RCC 7860 (cell line): Measurements from ENCODE around the gene UBFD1.
"Not testable (repeated sequence)": the region's sequence is repeated elsewhere in the genome, so short reads cannot be mapped to it uniquely, and the experiment has no call there.

Source experiments
- DNase-seq: peaks from one replicate; pipeline ENCODE4 v3.0.0-alpha.2; 2015; ENCODE audit warnings: low spot score
- FAIRE-seq: peaks from 2 replicates; lab custom pipeline; 2012; peaks lifted over from hg19 to GRCh38; lab: Jason Lieb, UNC

Gene UBFD1

DNA sequence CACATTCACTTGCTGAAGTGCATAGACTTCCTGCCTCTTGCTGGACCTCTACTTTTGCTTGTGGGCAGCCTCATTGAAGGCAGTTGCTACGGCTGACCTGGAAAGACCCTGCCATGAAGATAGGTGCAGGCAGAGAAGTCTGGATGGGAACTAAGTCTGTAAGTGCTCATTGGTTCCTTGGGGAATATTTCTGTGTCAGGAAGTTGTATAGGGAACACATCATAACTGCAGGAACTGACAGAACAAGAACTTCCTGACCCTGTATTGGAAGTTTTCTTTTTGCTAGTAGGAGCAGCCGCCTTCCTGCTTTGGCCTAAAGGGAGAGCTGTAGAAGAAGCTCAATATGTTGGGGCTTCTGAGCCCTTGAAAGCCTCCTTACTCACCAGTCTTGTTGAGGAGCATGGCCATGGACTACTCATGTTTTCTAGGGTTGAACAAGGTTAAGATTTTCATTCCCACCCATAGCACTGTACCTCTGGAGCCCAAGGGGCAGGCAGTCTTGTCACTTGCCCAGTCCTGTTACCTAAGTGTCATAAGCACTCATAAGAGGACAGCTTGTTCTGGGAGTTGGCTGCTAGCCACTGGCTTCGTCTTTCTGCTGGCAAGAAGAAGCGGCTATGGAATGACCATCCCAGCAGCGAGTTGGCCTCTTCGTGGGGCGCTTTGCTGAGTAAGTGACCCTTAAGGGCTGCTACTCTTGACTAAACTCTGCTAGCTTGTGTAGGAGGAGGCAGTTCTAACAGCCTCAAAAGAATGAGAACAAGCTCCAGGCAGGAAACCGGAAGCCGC, 7.2 kb downstream of the UBFD1 start:
- DNase-seq: no peak
- no peak for FAIRE-seq

DNA sequence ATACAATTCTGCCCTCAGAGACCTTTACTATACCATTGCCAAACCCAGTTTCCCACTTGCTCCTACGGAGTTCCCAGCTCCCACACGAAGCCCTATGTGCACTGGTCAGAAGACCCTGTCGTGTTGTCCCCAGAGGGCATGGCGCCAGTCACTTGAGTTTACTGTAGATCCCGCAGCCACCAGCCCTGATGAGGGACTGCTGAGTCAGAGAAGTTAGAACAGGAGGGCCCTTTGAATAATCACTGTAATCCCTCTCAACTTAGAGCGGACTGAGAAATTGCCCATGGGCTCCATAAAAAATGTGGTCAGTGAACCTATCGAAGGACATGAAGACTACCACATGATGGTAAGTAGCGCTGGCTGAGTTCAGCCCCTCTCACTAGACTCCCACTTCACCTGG, 9.2 kb downstream of the UBFD1 start:
- FAIRE-seq (no peak), DNase-seq (no peak)

DNA sequence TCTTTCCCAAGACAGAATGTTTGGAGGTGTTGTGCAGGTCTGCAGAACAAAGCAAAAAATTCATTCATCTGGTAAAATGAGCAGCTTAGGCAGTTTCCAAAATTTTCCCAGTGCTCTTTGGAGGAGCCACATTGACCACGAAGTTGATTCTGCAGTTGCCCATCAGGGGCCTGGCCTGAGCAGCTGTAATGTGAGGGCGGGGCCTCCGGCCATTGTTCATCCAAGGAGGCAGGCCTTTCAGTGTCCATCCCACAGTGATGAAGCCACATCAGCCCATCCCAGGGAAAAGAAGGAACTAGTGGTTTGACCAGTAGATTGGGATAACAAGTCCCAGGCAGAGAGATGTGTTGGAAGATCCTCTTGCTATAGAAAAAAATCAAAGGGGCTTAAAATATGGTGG, 10.1 kb downstream of the UBFD1 start:
- DNase-seq (no peak), FAIRE-seq (no peak)

DNA sequence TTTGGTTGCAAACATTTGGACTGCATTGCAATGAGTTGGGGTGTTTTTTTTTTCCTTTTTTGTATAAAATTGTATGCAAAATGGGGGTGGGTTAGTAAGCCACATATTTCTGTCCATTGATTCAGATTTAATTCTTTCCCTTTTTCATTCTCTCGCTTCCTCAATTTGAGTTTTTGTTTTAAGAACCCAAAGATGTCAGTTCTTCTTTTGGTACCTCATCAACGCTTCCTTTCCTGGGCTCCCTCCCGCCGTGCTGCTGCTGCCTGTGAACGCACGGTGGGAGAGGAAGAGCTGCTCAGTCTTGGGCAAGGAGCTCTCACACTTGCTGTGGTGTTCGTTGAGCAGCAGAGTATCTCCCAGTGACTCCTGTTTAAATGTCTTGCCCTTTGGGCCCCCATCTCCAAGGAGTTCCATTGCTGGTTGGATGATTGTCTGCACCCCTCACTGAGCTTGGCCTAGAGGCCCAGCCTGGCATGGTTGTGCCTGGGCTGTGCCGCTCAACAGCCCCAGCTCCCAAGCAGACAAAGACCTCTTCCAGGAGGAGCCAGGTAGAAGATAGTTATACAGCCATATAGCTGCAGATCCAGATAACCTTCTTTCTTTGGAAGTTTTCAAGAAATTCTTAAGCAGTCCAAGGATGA, 13.6 kb downstream of the UBFD1 start:
- no peak for FAIRE-seq
- DNase-seq: no peak

- FAIRE-seq (no peak), DNase-seq (no peak)
Measured at GRCh38 chr16:23571895-23572294, 14.4 kb downstream of the UBFD1 start.

DNA sequence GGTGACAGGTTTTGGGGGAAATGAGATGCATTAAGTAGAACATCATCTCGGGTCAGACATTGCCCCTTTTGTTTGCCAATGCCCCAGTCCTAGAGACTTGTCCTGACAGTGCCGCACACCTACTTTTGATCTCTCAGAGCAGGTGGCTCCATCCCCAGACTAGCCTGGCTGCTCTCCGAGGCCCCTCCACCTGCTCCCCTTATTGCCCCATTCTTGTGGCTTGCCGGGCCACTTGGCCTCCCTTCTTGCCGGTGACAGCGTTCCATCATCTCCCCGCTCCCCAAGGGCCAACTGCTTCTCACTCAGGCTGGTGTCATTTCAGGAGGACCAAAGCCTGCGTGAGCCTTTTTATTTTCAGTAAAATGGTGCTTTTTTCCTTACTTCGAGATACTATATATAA, 14.9 kb downstream of the UBFD1 start:
- FAIRE-seq: no peak
- DNase-seq: no peak

- no peak for FAIRE-seq
Measured at GRCh38 chr16:23573817-23574216, 16.3 kb downstream of the UBFD1 start.

GRCh38 chr16:23575834-23576233, 18.3 kb downstream of the UBFD1 start:
- FAIRE-seq (no peak), DNase-seq (no peak)

More at GRCh38 chr16:23573817-23574216, 16.3 kb downstream of the UBFD1 start:
- DNase-seq: no peak

GRCh38 chr16:23577493-23577892, 20.0 kb downstream of the UBFD1 start:
- no peak for DNase-seq
- no peak for FAIRE-seq

- FAIRE-seq (no peak), DNase-seq (no peak)
Measured at GRCh38 chr16:23578101-23578830, 20.7 kb downstream of the UBFD1 start.

DNA sequence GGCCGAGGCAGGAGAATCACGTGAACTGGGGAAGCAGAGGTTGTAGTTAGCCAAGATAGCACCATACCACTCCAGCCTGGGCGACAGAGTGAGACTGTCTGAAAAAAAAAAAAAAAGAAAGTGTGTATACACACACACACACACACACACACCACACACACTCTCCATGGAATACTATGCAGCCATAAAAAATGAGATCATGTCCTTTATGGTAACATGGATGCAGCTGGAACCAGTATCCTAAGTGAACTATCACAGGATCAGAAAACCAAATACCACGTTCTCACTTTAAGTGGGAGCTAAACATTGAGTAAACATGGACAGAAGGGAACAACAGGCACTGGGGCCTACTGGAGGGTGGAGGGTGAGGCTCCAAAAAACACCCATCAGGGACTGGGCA, 21.8 kb downstream of the UBFD1 start:
- FAIRE-seq (no peak), DNase-seq (no peak)

DNA sequence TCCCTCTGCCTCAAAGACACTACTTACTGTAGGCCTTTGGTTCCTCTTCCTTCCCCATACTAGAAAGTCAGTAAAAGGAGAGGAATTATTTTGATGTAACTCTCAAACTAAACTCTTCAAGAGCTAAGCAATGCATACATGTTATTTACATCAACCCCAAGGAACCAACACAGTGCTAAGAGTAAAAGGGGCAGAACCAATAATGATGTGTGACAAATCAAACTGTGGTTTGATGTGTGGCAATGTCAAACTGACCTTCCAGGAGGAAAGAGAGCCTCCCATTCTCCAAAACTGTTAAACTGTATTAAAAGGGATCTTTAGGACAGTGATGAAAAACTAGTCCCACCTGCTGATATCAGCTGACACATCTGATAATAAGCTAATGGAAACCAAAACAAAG, 22.9 kb downstream of the UBFD1 start:
- DNase-seq (no peak), FAIRE-seq (no peak)

DNA sequence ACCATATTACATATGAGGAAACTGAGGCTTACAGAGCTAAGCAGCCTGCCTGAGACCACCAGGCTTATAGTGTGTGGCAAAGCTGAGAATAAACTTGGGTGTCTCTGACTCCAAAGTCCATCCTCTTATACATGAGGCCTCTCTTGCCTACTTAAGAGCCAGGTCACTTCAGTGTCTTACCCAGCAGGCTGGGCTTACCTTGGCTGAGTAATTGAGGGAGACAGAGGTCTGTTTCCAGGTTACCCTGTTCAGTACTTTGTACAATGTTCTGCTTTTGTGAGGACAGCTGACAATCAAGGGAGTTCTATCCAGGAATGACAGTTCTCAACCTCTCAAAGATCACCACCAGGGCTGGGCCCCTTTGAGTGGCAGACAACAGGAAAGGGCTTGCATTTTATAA, 24.2 kb downstream of the UBFD1 start:
- no peak for DNase-seq
- FAIRE-seq: no peak

GRCh38 chr16:23583271-23583670, 25.7 kb downstream of the UBFD1 start:
- DNase-seq, FAIRE-seq: not testable (repeated sequence)

- DNase-seq: no peak
- no peak for FAIRE-seq
Measured at GRCh38 chr16:23584186-23585076, 26.9 kb downstream of the UBFD1 start.

GRCh38 chr16:23587726-23588125, 30.2 kb downstream of the UBFD1 start:
- no peak for FAIRE-seq
- DNase-seq: no peak

GRCh38 chr16:23590181-23590580, 32.7 kb downstream of the UBFD1 start:
- no peak for DNase-seq
- no peak for FAIRE-seq

- FAIRE-seq (no peak), DNase-seq (no peak)
Measured at GRCh38 chr16:23594186-23594585, 36.7 kb downstream of the UBFD1 start.

DNA sequence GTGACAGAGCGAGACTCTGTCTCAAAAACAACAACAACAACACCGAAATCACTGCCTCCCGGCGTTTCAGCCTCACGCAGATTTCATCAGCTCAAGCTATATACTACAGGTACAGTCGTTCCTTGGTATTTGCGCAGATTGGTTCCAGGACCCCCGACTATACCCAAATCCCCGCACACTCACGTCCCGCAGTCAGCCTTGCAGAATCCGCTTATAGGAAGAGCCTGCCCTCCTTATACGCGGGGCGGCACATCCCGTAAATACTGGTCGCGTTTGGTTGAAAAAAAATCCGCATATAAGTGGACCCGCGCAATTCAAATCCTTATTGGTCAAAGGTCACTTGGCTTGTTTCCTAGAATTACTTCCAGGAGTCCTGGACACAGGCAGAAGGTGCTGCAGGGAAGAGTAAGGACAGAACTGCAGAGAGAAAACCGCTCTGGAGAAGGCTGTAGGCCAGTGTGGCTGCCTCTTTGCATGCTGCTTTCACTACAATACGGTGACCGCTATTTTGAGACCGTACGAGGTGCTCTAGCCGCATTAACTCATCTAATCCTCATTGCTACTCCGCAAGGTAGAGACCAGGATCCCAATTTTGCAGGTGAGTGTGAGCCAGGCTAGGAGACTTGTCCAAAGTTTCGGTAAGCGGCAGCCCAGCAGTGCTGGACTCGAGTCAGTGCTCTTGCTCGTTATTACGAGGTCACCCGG, 37.9 kb downstream of the UBFD1 start:
- DNase-seq (no peak), FAIRE-seq (no peak)
